HG03103 (cell line): ENCODE data around the gene MMP24OS.

Experiments used
- ATAC-seq: cut with Tn5 transposase; IDR thresholded peaks from one replicate; pipeline ENCODE4 v1.9.1; 2021; ENCODE audit warnings: low read depth; ENCODE audit not compliant: unreplicated experiment

The MMP24OS gene

DNA sequence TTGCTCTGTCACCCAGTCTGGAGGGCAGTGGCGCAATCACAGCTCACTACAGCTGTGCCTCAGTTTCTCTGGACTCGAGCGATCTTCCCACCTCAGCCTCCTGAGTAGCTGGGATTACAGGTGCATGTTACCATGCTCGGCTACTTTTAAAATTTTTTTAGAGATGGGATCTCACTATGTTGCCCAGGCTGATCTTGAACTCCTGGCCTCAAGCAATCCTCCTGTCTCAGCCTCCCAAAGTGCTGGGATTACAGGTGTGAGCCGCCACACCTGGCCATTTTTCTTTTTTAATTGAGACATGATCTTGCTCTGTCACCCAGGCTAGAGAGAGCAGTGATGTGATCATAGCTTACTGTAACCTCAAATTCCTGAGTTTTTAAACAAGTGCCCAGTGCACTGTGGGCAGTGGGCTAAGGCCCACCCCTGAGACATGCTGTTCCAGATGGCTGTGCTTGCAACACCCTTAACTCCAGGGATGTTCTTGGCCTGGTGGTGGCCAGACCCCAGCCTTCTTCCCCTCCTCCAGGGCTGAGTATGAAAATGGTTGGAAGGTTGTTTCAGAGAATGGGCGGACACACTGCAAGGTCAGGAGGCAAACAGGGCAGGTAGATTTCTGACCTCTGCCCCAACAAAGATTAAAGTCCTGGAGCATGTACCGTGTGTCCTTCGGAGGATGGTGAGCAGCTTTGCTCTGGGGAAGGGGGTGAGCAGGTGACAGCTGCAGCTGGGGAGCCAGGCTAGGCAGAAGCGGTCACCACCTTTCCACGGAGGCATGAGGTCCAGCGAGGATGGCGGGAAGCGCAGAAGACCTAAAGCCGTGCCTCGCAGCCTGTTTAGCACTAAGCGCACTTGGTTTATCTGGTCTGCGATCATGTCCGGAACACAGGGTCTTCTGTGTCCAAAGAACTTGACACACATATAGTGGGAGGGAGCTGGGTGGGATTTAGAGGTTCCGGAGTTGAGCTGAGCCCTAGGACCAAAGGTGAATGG is 15.7 kb upstream of the MMP24OS start:
- ATAC-seq: no peak

DNA sequence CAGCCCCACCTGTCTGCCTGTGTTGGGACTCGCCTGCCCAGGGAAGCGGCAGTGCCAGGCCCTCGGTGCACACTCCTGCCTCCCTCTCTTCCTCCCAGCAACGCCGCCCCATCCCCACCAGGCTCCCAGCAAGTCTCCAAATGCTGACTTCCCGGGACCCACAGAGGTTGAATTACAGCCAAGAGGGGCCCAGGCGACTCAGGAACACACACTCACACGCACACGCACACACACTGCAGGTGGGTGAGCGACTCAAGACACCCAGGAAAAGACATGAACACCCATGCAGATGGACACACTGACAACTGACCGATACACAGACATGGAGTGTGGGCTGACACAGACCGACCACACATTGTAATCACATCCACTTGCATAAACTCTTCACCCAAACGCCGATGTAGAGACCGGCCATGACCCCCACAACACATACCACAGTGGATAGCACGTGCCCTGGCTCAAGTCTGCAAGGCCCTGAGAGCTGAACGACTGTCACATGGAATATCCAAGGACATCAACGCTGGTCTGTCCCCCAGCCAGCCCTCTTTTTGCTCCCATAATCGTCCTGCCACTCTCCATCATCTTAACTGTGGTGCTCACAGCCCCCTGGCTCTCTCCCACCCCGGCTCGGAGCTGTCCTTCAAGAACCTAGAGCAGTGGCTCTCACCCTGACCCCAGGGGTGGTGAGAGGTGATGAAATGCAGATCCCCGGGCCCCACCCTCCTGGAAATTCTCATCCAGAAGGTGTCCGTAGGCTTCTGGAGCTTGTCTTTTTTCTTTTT is 14.8 kb upstream of the MMP24OS start:
- ATAC-seq: no peak

DNA sequence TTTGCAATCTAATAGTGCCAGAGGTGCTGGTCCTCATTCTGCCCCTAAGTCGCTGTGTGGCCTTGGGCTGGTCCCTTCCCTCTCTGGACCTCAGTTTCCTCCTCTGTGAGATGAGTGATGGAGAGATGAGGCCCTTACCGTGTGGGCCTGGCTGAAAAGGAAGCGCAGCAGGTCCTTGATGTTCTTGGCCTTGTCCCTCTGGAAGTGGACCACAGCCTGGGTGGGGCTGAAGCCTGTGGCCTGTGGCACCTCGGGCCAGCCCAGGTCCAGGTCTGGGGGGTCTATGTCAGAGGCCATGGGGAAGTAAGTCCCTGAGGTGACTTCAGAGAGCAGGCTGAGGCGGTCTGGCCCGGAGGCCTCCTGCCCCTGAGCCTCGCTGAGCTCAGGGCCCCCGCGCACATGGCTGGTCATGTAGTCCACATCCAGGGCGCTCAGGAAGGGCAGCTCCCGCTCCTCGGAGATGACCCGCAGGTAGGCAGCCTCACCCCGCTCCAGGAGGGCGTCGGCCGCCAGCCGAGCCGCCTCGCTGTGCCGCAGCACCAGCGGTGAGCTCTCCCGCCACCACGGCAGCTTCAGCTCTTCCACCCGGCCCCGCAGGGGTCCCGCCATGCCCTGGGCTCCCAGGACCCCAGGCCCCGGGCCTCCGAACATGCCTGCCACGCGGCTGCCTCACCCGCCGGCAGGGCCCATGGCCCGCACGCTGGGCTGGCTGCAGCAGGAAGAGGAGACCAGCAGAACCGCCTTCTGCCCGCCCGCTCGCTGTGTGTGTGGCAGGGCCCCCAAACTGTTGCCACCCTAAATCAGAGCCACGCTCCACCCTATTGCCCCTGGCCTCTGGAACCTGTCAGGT is 14.0 kb upstream of the MMP24OS start, which contains the start of gene FAM83C:
Gene FAM83C (minus strand): TSS at position 772 of the 850 bp plus-strand sequence. CDS start 121 bp downstream, at position 651.
- ATAC-seq: no peak

DNA sequence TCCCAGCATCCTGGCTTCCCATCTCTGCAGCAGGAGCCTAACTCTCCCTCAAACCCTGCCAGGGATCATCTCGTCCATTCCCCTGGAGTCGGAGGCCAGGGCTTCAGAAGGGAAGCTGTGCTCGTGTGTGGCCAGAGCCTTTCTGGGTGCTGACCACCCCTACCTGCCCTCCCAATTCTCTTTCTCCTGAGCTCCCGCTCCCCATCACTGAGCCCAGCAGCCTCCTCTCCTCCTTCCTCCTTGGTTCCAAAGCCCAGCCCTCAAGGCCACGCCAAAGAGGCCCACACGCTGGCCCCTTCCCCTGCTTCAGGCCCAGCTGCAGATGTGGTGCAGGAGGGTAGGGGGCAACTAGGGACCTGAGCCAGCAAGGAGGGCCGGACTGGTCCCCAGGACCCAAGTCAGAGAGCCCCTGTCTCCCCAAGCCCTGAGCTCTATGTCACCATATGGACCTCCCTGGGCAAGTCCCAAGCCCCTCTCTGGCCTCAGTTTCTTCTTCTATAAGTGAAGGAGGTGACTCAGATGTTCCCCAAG is 13.0 kb upstream of the MMP24OS start:
- no peak for ATAC-seq

DNA sequence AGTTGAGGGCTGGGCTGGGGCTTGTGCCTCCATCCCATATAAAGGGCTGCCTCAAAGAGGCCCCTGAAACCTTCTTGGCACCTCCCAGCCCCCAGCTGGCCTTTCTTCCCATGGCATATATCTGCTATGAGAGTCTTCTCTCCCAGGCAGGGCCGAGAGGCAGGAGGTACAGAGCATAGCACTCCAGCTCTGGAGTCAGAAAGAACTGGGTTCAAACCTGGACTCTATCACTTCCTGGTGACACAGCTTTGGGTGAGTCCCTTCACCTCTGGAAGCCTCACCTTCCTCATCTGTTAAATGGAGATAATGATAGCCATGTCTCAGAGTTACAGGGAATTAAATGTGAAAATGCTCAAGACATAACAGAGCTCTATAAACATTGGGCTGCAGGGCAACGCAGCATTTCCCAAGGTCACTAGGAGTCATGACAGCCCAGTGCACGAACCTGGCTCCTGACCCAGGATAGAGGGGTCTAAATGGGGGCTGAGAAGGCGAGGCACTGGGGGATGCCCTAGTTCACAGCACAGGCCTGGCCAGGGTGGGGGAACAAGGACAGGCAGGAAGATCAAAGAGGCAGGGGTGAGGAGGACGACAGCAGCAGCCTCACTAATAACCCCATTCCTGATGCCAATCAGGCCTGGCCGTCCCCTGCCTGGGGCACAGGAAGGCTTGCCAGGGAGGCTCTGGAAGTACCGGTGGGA is 12.4 kb upstream of the MMP24OS start:
- ATAC-seq: no peak

DNA sequence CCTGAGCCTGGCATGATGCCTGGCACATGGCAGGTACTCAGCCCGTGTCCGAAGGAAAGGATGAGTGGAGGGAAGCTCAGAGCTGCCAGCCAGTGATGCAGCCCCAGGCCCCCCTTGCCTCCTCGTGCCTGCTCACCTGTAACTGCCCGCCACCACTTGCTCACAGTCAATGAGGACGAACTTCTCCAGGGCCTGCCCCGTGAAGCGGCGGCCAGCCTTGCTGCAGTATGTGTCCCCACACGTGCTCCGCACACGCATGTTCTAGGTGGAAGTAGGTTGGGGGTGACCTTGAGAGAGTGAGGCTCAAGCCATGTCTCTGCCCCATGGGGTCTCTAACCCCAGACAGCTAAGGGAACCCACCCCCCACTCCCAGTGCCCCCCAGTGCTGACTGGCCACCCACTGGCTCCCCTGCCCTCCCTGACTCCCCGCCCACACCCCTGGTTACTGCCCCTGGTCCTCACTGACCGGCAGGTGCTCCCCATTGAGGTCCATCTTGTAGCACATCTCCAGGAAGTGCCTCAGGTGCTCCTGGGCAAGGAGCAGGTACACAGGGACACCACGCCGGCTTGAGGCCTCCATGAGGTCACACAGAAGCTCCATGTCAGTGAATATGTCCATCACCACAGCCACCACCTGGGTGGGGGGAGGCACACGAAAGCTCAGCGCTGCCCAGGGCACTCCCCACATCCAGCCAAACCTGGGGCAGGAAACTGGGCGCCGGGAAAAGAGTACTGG is 10.6 kb upstream of the MMP24OS start:
- ATAC-seq: no peak

DNA sequence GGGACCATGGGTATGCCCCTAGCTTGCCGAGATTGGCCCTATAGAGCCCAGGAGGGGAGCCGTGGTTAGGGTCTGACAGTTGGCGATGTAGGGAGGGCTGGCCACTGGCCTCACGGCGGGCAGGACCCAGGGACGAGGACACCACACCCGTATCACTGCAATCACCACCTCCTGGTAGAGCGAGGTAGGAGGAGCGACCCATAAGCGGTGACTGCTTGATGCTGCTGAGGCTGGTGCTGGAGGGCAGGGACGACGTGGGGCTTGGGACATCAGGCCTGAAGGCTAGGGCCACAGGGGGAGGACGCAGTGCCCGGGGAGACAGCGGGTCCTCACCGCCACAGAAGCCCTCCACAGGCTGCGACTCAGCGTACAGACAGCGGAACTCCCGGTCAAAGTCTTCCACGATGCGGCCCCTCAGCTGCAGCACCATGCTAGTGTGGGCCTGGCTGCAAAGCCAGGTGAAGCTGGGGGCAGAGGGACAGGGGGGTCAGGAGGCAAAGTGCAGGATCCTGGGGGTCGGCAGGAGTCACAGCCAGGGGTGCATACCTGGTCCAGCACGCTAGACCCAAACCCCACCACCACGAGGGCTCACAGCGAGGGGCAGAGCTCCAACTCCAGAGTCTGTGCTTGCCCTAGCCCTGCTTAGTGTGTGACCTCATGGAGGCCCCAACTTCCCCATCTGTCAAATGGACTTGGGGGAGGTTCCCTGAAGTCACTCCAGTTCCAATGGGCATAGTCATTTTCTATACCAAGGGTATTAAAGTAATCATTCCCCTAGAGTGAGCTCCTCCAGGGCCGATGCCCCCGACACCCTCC is 9.8 kb upstream of the MMP24OS start:
- ATAC-seq: no peak

DNA sequence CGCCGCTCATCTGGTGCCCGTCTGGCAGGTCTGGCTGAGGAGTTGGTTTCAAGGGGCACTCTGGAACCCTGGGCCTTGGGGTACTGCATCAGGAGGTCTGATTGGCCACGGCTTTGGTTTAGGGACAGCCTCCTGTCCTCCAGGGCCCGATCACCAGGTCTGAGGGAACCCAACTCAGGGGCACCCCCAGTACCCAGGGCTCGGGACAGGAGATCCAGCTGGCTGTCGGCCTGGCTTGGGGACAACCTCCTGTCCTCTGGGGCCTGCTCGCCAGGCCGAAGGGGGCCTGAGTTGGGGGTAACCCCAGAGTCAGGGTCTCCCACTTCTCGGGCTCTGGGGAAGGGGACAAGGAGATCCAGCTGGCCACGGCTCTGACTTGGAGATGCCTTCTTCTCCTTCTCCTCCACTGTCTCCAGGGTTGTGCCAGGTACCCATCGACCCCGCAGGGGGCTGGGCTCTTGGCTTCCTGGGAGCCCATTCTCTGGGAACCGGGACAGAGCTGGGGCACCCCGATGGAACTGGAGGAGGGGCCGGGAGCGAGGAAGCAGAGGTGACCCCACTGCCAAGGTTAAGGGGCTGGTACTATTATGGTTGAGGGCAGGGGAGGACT is 9.1 kb upstream of the MMP24OS start:
- no peak for ATAC-seq

DNA sequence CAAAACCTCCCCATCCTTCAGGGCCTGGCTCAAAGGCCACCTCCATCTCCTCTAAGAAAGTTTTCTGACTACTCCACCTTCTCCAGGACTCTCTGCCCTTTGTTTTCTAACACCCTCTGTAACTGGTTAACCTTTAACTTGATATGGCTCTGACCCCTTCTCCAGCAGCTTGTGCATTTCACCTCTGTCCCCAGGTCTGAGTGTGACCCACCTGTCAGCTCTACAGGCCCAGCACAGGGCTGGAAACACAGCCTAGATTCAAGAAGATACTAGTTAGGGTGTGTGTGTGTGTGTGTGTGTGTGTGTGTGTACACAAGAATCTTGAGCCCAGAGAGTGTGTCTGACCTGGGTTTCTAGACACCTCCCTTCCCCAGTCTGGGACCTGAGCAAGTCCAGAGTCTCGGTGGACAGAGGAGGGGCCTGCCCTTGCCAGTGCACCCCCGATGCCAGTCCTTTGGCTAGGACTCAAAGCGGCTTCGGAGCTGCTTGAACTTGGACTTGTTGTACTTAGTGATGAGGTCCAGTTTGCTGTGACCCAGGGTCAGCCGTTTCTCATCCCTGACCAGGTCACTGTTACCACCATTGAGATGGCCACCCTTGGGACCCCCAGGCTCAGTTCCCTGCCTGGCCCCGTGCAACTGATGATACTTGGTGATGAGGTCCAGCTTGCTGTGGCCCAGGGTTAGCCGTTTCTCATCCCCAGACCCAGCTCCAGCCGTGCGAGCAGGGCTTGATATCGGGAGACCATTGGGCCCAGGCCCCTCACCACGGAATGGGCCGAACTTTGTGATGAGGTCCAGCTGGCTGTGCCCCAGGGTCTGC is 8.4 kb upstream of the MMP24OS start:
- no peak for ATAC-seq

DNA sequence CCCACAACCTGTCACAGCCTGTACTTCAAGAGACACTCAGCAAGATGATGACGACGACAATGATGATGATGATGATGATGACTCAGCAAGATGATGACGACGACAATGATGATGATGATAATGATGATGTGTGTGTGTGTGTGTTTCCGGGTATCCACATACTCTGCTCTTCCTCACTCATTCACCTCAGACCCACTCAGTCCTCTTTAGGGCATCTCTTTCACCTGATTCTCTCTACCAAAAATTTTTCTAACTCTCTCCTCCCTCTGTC is 7.8 kb upstream of the MMP24OS start:
- ATAC-seq: no peak

DNA sequence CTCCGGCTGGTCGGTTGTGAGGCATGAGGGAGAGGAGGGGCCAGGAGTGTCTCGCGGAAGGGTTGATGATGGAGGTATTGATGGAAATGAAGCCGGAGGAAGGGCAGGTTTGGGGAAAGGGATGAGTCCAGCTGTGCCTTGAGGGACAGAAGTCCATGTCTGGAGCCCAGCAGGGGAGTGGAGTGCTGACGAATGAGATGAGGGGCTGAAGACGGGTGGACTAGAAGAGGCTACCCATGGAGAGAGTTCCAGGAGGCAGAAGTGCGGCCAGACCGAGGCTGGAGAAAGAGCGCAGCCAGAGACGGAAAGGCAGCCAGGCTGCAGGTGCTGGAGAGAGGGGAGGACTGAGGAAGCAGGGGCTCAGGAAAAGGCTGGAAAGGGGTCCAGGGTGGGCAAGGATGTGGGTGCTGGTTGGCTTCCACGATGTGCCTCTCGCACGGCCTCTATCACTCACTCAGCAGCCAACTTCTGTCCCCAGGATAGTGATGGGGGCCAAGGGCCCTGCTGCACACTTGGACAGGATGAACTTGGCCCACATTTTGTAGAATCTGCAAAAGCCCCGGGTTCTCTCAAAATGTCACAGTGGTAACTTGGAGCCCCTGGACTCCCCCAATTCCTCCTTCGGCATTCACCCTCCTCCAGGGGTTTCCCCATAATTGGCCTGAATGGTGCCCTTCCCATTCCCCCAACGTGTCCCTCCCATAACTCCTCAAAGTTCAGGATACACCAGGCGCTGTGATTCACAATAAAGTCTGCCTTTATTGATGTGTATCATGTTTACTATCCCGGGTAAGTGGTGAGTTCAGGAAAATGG is 7.3 kb upstream of the MMP24OS start:
- ATAC-seq: no peak

DNA sequence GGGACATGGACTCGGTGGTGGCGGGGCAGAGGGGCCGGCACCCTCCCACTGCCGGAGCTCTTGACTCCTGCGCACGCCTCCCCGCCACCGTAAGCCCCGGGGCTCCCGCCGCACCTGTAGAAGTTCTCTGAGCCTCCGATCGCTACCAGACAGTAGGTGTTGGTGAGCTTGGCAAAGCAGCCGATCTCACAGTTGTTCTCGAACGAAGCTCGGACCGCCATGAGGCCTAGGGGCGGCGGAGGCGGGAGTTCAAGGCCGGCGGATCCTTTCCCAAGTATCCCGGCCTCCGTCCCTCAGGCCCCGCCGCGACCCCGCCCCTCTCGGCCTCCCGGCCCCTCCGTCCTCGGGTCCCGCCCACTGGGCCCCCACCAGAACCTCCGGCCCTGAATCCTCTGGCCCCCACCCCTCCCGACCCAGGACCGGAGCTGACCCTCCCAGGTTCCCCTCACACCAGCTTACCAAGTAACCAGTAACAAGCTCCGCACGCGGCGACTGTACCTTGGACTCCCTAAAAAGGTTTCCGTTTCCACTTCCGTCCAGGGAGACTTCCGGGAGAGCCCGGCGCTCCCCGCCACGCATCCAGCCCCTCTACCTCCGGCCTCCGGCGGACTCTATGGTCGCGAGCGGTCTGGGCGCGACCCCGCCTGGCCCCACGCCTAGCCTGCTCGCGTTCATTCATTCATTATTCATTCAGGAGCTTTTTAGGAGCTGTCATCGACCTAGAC is 6.5 kb upstream of the MMP24OS start, which contains the start of gene EIF6:
Gene EIF6 (minus strand): TSS at position 506 of the 725 bp plus-strand sequence. CDS start 285 bp downstream, at position 221.
- peak; percentile 53 for ATAC-seq

DNA sequence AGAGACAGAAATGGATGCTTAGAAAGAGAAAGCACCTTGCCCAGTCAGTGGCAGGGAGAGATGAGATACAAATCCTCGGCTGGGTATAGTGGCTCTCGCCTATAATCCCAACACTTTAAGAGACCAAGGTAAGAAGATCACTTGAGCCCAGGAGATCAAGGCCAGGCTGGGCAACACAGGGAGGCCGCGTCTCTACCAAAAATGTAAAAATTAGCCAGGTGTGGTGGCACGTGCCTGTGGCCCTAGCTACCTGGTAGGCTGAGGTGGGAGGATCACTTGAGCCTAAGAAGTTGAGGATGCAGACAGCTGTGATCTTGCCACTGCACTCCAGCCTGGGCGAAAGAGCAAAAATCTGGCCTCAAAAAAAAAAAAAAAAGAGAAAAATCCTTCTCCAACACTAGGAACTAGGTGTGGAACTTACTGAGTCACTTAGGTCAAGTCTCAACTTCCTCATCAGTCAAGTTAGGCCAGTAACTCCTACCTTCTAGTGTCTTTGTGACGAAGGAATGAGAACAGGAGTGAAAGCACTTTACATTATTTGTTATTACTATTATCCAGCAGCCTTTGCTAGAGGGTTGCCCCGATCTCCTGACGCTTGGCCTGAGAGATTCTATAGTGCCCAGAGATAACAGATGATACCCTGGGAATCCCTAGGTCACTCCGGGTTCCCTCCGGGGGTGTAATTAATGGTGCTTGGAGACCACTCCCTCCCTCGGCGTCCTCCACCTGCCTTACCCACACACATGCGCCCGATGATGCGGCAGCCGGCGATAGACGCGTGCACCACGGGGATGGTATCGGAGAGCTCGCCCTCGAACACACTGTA is 5.7 kb upstream of the MMP24OS start:
- ATAC-seq: peak; percentile 9

DNA sequence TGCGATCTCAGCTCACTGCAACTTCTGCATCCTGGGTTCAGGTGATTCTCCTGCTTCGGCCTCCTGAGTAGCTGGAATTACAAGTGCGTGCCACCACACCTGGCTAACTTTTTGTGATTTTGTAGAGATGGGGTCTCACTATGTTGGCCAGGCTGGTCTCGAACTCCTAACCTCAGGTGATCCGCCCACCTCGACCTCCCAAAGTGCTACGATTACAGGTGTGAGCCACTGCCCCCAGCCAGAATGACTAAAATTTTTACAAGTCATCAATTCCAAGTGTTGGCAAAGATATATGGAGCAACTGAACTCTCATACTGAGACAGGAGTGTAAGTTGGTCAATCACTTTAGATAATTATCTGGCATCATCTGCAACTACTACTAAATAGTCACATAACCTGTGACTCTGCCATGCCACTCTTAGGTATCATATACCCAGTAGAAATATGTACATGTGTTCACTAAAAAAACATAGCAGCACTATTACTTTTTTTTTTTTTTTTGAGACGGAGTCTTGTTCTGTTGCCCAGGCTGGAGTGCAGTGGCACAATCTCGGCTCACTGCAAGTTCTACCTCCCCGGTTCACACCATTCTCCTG is 3.7 kb upstream of the MMP24OS start:
- ATAC-seq: no peak
